Frontal cortex (tissue), 4 donors: Measurements from ENCODE around the gene MAP4. TPM values are rescaled to one million over a fixed set of nuclear protein-coding genes. Genes with fewer than 3 reads are reported as not detected.
"Not testable (repeated sequence)": the region's sequence is repeated elsewhere in the genome, so short reads cannot be mapped to it uniquely, and the experiment has no call there.

Source experiments
- DNase-seq, 2 donors: peaks; one replicate each; pipeline ENCODE4 v3.0.0; 2012; ENCODE audit warnings: low spot score in 2 of 2
- FAIRE-seq: peaks from 2 replicates; lab custom pipeline; 2012; peaks lifted over from hg19 to GRCh38; lab: Jason Lieb, UNC
- total RNA-seq: library from RNA; depleted of rRNA; stranded (reverse); fragments of >200 nt; gene quantifications from one replicate; pipeline ENCODE4 v1.2.3, GENCODE V29; 2014
- donor health status: control.
- donor health status: control.
- donor health status: control.

Gene MAP4
- 258 TPM for total RNA-seq

- FAIRE-seq (no peak), DNase-seq (no peak)
Observed at GRCh38 chr3:48016301-48016973, at the start of gene MAP4. Gene MAP4, minus strand, starts transcription at chr3:48016416. Its CDS starts 17,556 bp downstream, at chr3:47998860.

GRCh38 chr3:48065035-48065434, 48.8 kb upstream of the MAP4 start:
- DNase-seq (no peak), FAIRE-seq (no peak)

DNA sequence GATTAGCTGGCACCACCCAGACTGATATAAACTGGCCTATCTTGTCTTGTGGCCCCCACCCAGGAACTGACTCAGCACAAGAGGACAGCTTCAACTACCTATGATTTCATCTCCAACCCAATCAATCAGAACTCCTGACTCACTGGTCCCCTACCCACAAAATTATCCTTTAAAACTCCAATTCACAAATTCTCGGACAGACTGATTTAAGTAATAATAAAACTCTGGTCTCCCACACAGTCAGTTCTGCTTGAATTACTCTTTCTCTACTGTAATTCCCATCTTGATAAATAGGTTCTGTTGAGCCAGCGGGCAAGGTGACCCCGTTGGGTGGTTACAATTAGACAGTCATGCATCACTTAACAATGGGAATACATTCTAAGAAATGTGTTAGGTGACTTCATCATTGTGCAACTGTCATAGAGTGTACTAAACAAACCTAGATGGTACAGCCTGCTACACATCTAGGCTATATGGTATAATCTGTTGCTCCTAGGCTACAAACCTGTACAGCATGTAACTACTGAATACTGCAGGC, 48.1 kb upstream of the MAP4 start:
- no peak for DNase-seq
- no peak for FAIRE-seq

GRCh38 chr3:48061586-48061985, 45.4 kb upstream of the MAP4 start:
- DNase-seq, FAIRE-seq: not testable (repeated sequence)

GRCh38 chr3:48058091-48058490, 41.9 kb upstream of the MAP4 start:
- FAIRE-seq (no peak), DNase-seq (no peak)

DNA sequence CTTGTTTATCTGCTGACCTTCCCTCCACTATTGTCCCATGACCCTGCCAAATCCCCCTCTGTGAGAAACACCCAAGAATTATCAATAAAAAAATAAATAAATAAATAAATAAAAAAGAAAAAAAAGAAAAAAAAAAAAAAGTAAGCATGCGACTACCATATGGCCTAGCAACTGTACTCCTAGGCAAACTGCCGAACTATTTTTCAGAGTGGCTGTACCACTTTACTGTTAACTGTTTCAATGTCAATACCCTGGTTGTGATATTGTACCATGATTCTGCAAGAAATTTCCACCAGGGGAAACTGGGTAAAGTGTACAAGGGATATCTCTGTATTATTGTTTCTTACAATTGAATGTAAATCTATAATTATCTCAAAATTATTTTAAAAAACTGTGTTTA, 41.3 kb upstream of the MAP4 start:
- DNase-seq = no peak
- no peak for FAIRE-seq

DNA sequence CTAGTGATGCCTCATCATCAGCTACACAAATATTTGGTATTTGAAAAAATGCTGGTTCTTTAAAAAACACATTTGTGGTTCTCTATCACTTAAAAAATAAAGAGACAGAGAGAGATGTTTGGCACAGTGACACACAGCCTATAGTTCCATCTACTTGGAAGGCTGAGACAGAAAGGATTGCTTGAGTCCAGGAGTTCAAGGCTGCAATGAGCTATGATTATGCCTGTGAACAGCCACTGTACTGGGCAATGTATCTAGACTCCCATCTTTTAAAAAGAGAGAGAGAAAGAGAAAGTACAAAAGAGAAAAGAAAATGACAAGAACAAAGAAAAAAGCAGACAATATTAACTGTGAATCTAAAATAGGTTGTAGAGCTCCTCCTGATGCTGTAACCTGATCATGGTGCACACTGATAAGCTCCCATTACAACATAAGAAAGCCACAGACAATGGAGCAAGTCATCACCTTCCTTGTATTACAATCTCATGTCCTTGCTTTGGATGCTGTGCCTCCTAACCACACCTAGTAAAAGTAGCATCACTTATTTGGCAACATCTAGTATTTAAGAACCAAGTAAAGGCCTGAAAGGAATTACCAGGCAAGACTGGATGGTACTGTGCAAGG, 31.7 kb upstream of the MAP4 start:
- no peak for FAIRE-seq
- no peak for DNase-seq

DNA sequence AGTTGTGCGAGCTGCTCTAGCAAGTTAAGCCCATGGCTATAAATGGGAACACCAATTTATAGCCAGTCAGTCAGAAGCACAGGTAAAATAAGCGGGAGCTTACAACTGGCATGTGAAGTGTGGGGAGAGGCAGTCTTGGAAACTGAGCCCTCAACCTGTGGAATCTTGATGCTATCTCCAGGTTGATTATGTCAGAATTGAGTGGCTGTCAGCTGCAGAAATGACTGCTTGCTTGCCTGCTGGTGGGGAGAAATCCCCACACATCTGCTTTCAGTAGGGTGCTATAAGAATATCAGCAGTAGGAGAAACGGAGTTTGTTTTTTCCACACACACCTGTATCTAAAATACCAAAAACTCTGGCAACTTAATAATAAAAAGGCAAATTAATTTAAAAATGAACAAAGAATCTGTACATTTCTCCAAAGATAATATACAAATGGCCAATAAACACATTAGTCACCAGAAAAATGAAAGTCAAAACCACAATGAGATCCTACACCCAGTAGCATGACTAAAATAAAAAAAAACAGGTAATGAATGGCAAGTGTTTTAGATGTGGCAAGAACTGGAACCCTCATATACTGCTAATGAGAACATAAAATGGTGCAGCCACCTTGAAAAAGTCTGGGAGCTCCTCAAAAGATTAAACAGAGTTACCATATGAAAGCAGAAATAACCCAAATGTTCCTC, 26.0 kb upstream of the MAP4 start:
- DNase-seq (no peak), FAIRE-seq (no peak)

GRCh38 chr3:48039487-48040190, 23.4 kb upstream of the MAP4 start:
- DNase-seq (no peak), FAIRE-seq (no peak)

GRCh38 chr3:48038971-48039481, 22.8 kb upstream of the MAP4 start:
- FAIRE-seq (no peak), DNase-seq (no peak)

- FAIRE-seq = no peak
Observed at GRCh38 chr3:48034000-48034516, 17.8 kb upstream of the MAP4 start.

GRCh38 chr3:48030188-48030587, 14.0 kb upstream of the MAP4 start:
- no peak for FAIRE-seq
- no peak for DNase-seq

More at GRCh38 chr3:48034000-48034516, 17.8 kb upstream of the MAP4 start:
- DNase-seq = peak in 1 of 2 donors; percentile 37

DNA sequence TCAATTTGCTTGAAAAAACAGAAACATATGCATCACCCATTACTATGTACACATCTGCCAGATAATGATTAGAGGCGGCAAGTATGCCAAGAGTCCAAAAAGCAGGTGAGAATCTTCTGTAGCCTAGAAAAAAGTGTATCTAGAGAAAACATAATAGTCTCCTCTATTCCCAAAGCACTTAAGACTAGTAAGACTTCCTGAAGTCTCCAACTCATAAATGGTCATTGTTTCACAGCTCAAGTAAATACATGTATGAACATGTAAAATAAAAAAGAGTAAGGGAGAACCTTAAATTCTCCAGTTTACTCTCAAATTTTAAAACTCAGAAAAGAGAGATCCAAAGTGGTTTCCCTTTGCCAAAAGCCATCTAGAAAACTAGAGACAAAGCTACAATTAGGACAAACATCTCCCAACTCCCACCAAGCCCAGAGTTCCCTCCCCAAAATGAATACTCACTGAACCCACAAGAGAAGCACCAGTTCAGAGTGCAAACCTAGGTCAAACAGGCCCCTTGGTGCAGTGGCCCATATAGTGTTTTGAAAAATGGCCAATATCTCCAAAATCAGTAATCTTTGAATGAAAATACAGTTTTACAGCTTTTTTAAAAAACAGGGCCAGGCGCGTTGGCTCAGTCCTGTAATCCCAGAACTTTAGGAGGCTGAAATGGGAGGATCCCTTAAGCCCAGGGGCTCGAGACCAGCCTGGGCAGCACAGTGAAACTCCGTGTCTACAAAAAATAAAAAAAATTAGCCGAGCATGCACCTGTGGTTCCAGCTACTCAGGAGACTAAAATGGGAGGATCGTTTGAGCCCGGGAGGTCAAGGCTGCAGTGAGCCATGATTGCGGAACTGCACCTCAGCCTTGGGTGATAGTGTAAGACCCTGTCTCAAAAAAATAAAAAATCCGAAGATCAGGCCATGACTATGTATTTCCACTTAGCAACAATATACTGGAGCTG, 11.0 kb upstream of the MAP4 start:
- no peak for DNase-seq
- no peak for FAIRE-seq

DNA sequence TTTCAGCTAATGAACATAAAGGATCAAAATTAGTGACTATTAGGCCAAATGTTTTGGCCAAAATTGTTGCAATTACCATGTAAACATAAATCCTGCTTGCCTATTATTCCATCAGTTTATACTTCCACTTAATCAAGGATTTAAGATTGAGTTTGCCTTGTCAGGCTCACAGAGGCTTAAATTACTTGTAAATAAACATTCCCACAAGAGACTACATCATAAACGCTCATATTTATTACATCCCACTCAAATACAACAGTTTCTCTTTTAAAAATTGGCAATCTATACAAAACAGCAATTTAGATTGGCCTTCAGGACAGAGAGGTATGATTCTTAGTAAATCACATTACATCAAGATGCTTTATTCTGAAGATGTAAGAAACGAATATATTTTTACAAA, 9.9 kb upstream of the MAP4 start:
- DNase-seq (no peak), FAIRE-seq (no peak)

DNA sequence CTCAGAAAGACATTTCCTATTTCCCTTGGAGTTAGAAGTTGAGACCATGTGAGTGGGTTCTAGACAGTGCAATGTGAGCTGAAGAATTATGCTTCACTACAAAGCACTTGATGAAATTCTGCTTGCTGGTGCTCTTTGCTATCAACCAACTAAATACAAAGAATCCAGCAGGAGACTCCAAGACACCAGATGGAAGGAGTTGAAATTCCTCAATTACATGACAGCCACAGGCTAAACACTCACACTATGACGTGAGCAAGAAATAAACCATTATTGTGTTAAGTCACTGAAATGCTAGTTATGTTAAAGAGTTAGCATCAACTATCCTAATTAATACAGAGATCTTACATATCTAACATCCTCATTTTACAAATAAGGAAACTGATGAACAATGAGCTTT, 8.2 kb upstream of the MAP4 start:
- no peak for FAIRE-seq
- DNase-seq = no peak

GRCh38 chr3:48023377-48023776, 7.2 kb upstream of the MAP4 start:
- no peak for DNase-seq
- FAIRE-seq = no peak

- FAIRE-seq = no peak
Observed at GRCh38 chr3:48022178-48022577, 6.0 kb upstream of the MAP4 start.

GRCh38 chr3:48018841-48019240, 2.6 kb upstream of the MAP4 start:
- DNase-seq (no peak), FAIRE-seq (no peak)

More at GRCh38 chr3:48022178-48022577, 6.0 kb upstream of the MAP4 start:
- no peak for DNase-seq
